Activated naive CD8-positive, alpha-beta T cell treated with anti-CD3 and anti-CD28 coated beads, Interleukin-2, amount 10 ng/mL, durations not matched to agents 7 days and 5 days (primary cell): ENCODE measurements around the gene ORMDL2. TPM values are rescaled to one million over a fixed set of nuclear protein-coding genes. Genes with fewer than 3 reads are reported as not detected.

Experiments used
- ATAC-seq: fragments of 150-1000 bp; cut with Tn5 transposase; one replicate; pipeline ENCODE4 v1.10.0; 2021; ENCODE audit warnings: low read depth, moderate library complexity
- POLR2A ChIA-PET: fragments of 350-600 bp; sonication (Branson Sonifier 250); formaldehyde crosslinking; loops from one replicate; lab custom pipeline; 2021; ENCODE audit warnings: antibody characterized with exemption; lab: Charles Lee
- DNase-seq: peaks from one replicate; pipeline ENCODE4 v3.0.0; 2021
- H3K27ac Mint-ChIP-seq: one replicate; pipeline ENCODE4 v1.8.0; 2022; ENCODE audit warnings: mild to moderate bottlenecking, mixed read lengths
- H3K27me3 Mint-ChIP-seq: one replicate; pipeline ENCODE4 v1.8.0; 2022; ENCODE audit warnings: mild to moderate bottlenecking, moderate library complexity, mixed read lengths
- H3K36me3 Mint-ChIP-seq: one replicate; pipeline ENCODE4 v1.8.0; 2021; ENCODE audit warnings: mild to moderate bottlenecking, mixed read lengths
- H3K4me1 Mint-ChIP-seq: one replicate; pipeline ENCODE4 v1.8.0; 2021; ENCODE audit warnings: mixed read lengths
- H3K4me3 Mint-ChIP-seq: one replicate; pipeline ENCODE4 v1.8.0; 2022; ENCODE audit warnings: mild to moderate bottlenecking, moderate library complexity, mixed read lengths
- H3K9me3 Mint-ChIP-seq: one replicate; pipeline ENCODE4 v1.8.0; 2021; ENCODE audit warnings: mixed read lengths
- total RNA-seq, 2 experiments: library from RNA; stranded (reverse); gene quantifications; one replicate each; pipeline ENCODE4 v1.2.3, GENCODE V29; 2021

ORMDL2 gene, protein sequence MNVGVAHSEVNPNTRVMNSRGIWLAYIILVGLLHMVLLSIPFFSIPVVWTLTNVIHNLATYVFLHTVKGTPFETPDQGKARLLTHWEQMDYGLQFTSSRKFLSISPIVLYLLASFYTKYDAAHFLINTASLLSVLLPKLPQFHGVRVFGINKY
- total RNA-seq, result 10 to 100 TPM; 43.4 to 45.4 TPM

DNA sequence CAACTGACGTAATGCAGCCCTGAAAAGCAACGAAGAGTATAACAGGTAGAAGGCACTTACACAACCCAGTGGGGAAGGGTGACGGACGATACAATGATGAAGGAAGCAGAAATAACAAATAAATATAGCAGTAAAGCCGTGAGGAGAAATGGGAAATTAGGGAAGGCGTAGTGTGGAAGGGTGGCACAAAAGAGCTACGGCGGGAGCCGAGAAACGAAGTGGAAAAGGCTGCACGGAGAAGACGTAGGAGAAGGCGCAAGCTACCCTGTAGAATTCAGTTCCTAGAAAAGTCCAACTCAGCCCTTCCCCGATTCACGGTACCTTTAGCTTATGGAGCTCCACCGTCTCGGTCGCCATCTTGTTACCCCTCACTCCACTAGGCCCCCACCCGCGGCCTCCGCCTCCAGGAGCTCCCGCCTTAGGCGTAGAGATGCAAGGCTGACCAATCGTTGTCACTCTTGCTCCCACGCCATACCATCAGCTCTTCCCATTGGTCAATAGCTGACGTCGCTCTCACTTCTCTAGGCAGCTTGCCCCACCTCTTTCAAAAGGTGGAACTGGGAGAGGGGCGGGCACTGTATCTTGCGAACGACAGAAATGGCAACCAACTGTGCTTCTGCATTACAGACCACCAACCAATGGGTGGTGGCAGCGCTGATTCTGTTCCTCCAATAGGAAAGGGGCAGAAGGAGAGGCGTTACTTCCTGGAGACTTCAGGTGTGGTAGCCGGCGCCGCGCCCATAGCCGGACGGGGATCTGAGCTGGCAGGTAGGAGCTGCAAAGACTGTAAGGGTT, at the start of gene ORMDL2, which contains the start of gene SARNP:
Gene ORMDL2 (plus strand): TSS at position 697 of the 795 bp plus-strand sequence. CDS start 959 bp downstream, outside the sequence.
Gene SARNP (minus strand): TSS at position 380 of the 795 bp plus-strand sequence. CDS start 23 bp downstream, at position 357.
- H3K36me3 Mint-ChIP-seq, result peaks cover 15% of the 10 kb centered on the region

DNA sequence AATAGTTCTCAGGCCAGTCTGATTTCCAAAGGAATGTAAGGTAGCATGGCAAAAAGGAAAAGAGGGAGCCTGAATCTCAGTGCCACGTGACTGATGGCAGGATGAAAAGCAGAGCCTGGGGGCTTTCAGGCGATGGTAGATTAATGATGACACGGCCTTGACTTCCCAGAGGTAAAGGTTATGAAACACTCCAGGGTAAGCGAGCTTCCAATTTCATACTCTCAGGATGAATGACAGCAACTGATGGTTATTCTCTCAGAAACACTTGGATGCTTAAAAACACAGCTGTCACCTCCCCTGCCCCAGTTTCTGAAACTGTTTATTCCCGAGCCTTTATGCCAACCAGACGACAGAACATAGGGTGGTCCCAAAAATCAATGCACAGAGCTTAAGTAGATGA, 46.1 kb upstream of the ORMDL2 start:
- POLR2A ChIA-PET, result no interaction called here
- H3K27me3 Mint-ChIP-seq, result no peaks in the 10 kb centered on the region
- no peak for DNase-seq

More for the DNA sequence above, at the start of gene ORMDL2, which contains the start of gene SARNP:
- POLR2A ChIA-PET, result interaction anchor here (0.7 to 3.4 kb wide), 26 partner anchors 9 to 299 kb away, joined by 3 to 62 read pairs (median 6); partner anchors contain the start of genes BLOC1S1, CD63, DGKA and DNAJC14
- DNase-seq (peak; percentile 88), ATAC-seq (peak; percentile 96)
- Mint-ChIP-seq H3K27ac (no peak within 1 kb of the TSS), H3K4me1 (peaks cover 35% of the 10 kb centered on the region), H3K9me3 (no peaks in the 10 kb centered on the region), H3K27me3 (no peaks in the 10 kb centered on the region), H3K4me3 (no peak within 1 kb of the TSS)

DNA sequence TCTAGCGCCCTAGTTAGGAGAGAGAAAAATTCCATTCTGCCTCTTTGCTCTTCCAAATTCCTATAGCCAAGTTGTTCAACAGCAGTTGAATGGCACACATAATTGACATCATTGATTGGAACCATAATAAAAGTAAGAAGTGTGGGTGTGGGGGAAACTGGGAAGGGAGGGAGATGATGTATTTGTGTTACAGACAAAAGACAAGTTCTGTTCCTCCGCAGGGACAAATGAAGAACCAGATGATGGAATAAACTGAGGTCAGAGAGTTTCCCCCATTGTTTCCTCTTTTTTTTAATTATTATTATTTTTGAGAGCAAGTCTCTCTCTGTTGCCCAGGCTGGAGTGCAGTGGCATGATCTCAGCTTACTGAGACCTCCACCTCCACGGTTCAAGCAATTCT, 40.0 kb upstream of the ORMDL2 start:
- ATAC-seq (no peak), DNase-seq (no peak)
- Mint-ChIP-seq H3K4me1 (peaks cover 12% of the 10 kb centered on the region), H3K27me3 (no peaks in the 10 kb centered on the region), H3K4me3 (no peak overlapping the region), H3K9me3 (no peaks in the 10 kb centered on the region), H3K36me3 (peaks cover 29% of the 10 kb centered on the region), H3K27ac (no peak overlapping the region)
- POLR2A ChIA-PET, result no interaction called here

More for the DNA sequence above, 46.1 kb upstream of the ORMDL2 start:
- Mint-ChIP-seq H3K27ac (no peak overlapping the region), H3K36me3 (peaks cover 15% of the 10 kb centered on the region), H3K4me3 (no peak overlapping the region), H3K4me1 (peaks cover 11% of the 10 kb centered on the region), H3K9me3 (no peaks in the 10 kb centered on the region)
- ATAC-seq, result no peak

DNA sequence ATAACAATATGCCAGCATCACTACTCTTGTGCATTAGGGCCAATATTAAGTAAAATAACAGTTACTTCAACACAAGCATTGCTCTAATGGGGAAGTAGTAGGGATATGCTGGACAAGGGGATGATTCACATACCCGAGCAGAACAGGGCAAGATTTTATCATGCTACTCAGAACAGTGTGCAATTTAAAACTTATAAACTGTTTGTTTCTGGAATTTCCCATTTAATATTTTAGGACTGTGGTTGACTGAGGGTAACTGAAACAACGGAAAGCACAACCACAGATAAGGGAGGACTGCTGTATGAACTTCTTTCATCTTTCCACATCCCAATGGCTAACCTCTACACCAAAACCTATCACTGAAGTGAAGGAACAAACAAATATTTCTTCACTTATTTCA, 37.2 kb upstream of the ORMDL2 start:
- DNase-seq (no peak), ATAC-seq (no peak)
- H3K27me3 Mint-ChIP-seq, result no peaks in the 10 kb centered on the region
- POLR2A ChIA-PET, result interaction anchor here (0.5 kb wide), 1 partner anchor 22 kb away, joined by 7 read pairs; no protein-coding TSS in a partner anchor
- H3K27ac Mint-ChIP-seq, result no peak overlapping the region
- no peaks in the 10 kb centered on the region for H3K9me3 Mint-ChIP-seq
- peaks cover 7% of the 10 kb centered on the region for H3K4me1 Mint-ChIP-seq
- H3K4me3 Mint-ChIP-seq, result no peak overlapping the region
- peaks cover 35% of the 10 kb centered on the region for H3K36me3 Mint-ChIP-seq

DNA sequence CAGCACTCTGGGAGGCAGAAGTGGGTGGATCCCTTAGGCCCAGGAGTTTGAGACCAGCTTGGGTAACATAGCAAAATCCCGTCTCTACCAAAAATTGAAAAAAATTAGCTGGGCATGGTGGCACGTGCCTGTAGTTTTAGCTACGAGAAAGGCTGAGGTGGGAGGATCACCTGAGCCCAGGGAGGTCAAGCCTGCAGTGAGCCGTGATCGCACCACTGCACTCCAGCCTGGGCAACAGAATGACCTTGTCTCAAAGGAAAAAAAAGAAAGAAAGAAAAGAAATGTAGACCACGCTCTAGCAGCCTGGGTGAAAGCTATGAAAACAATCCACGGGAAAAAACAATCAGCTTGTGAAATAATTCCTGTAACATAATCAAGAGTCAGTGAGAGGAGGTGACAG, 29.3 kb upstream of the ORMDL2 start:
- Mint-ChIP-seq H3K9me3 (no peaks in the 10 kb centered on the region), H3K4me3 (no peak overlapping the region), H3K4me1 (no peaks in the 10 kb centered on the region), H3K27ac (peak overlapping the region; percentile 47), H3K36me3 (peaks cover 26% of the 10 kb centered on the region), H3K27me3 (no peaks in the 10 kb centered on the region)
- DNase-seq (no peak), ATAC-seq (no peak)
- POLR2A ChIA-PET, result interaction anchor here (0.7 kb wide), 1 partner anchor 15 kb away, joined by 3 read pairs; no protein-coding TSS in a partner anchor

DNA sequence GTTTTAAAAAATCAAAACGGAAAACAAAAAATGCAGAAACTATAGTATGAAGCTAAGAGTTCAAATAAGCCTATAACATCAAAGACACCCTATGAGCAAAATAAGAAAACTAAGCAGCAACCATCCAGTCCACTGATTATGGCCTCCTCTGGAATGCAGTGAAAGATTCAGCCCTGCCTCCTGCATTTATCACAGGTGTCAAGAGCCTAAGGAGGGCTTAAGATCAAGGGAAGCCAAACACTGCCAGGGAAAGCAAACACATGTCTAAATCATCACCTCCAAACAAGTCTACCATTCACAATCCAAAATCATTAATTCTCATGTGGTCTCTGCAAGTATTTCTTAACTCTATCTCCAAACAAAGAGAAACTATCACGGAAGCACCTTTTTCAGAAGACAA, 28.7 kb upstream of the ORMDL2 start:
- Mint-ChIP-seq H3K27ac (no peak overlapping the region), H3K36me3 (peaks cover 22% of the 10 kb centered on the region), H3K4me3 (no peak overlapping the region)

DNA sequence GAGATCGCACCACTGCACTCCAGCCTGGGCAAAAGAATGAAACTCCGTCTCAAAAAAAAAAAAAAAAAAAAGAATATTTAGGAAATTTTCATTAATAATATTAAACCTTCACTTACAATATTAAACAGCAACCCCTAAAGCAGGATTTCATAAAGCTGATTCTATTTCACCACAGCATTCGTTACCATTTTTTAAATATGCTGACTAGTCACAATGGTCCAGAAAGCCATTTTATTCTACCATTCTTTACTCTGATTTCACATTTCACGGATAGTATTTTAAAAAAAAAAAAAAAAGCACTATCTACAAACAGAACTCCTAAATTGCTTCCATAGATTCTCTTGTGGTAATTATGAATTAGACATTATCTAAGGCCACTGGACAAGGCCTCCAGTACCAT, 27.9 kb upstream of the ORMDL2 start:
- no peaks in the 10 kb centered on the region for H3K9me3 Mint-ChIP-seq
- DNase-seq, result no peak
- no peak overlapping the region for H3K27ac Mint-ChIP-seq
- H3K4me3 Mint-ChIP-seq, result no peak overlapping the region
- POLR2A ChIA-PET, result no interaction called here
- peaks cover 24% of the 10 kb centered on the region for H3K36me3 Mint-ChIP-seq
- ATAC-seq, result no peak
- no peaks in the 10 kb centered on the region for H3K4me1 Mint-ChIP-seq
- no peaks in the 10 kb centered on the region for H3K27me3 Mint-ChIP-seq

More for the DNA sequence above, 28.7 kb upstream of the ORMDL2 start:
- POLR2A ChIA-PET, result interaction anchor here (0.7 kb wide), 1 partner anchor 14 kb away, joined by 3 read pairs; no protein-coding TSS in a partner anchor
- Mint-ChIP-seq H3K4me1 (no peaks in the 10 kb centered on the region), H3K9me3 (no peaks in the 10 kb centered on the region), H3K27me3 (no peaks in the 10 kb centered on the region)
- ATAC-seq (no peak), DNase-seq (no peak)

DNA sequence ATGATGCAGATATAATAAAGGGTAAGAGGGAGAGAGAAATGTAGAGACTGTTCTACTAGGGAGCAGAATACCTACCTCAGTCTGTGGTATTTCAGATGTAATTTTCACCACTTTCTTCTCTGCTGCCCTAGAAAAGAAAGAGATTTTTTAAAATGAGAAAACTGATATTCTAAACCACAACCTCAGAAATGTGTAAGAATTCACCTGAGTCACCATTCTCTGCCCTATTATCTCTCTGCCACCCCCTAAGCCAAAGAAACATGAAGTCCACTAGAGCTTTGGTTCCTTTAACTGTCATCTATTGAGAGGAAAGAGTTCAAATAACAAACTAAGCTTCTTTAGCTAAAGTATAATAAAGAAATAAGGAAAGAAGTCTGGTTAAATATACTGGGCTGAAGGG, 21.9 kb upstream of the ORMDL2 start:
- Mint-ChIP-seq H3K4me3 (no peak overlapping the region), H3K36me3 (peaks cover 16% of the 10 kb centered on the region), H3K27ac (no peak overlapping the region), H3K4me1 (peaks cover 6% of the 10 kb centered on the region), H3K9me3 (no peaks in the 10 kb centered on the region), H3K27me3 (no peaks in the 10 kb centered on the region)
- ATAC-seq (no peak), DNase-seq (no peak)
- POLR2A ChIA-PET, result no interaction called here

DNA sequence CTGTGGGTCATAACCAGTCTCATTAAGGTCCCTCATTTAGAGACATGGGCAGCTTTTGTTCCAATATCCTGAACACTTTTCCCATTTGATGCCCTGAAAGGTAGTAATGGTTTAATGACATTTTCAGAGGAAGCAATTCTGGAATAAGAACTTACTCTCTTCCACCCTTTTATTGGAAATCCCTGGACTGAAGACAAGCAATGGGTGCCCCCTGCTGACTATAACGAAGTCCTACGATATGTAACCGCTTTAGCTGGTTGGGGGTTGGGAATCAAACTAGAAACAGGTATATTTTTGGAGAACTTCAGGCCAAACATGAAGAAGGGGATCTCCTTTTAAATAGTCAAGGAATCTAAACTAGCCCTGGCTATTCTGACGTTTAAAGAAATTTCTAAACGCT, 20.8 kb upstream of the ORMDL2 start:
- Mint-ChIP-seq H3K36me3 (peaks cover 17% of the 10 kb centered on the region), H3K4me3 (no peak overlapping the region), H3K27ac (no peak overlapping the region), H3K27me3 (no peaks in the 10 kb centered on the region), H3K9me3 (no peaks in the 10 kb centered on the region), H3K4me1 (peaks cover 6% of the 10 kb centered on the region)
- no peak for DNase-seq
- ATAC-seq, result no peak
- POLR2A ChIA-PET, result no interaction called here

DNA sequence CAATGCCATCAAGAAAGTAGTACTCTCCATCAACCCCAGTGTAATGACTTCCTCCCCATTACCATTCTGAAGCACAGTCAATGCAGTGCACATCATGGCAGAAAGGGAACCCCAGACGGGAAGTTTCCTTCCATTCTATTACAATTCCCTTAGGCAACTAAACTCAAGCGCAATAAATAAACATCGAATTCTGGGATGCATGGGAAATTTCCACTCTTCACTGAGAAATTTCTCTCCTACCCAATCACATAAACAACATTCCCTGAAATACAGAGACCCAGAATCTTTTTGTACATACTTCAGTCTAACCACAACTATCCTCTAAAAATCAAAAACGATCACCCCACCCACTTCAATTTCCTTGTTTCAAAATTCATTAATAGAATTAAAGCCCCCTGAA, 20.3 kb upstream of the ORMDL2 start:
- Mint-ChIP-seq H3K27me3 (no peaks in the 10 kb centered on the region), H3K36me3 (peaks cover 17% of the 10 kb centered on the region)

DNA sequence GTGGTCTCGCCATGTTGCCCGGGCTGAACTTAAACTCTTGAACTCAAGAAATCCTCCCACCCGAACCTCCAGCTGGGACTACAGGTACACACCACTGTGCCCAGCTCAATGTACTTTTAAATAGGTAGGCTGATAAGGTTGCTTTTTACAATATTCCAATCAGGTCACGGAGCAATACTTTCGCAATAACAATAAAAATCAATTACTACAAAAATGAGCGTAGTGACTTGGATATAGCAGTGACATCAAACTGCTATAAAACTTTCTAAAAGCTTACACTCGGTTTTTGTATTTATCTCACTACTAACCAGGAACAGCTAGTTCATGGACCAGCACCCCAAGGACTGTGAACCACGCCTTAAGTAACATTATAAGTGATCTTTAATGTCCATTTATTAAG, 10.9 kb upstream of the ORMDL2 start:
- no peak for ATAC-seq
- Mint-ChIP-seq H3K27ac (no peak overlapping the region), H3K27me3 (no peaks in the 10 kb centered on the region), H3K36me3 (peaks cover 10% of the 10 kb centered on the region), H3K4me1 (peaks cover 12% of the 10 kb centered on the region), H3K9me3 (no peaks in the 10 kb centered on the region), H3K4me3 (no peak overlapping the region)
- POLR2A ChIA-PET, result interaction anchor here (0.6 to 4.2 kb wide), 4 partner anchors 11 to 142 kb away, joined by 4 to 11 read pairs (median 4); partner anchors contain the start of genes ORMDL2 and SARNP
- DNase-seq, result no peak

More for the DNA sequence above, 20.3 kb upstream of the ORMDL2 start:
- DNase-seq (no peak), ATAC-seq (no peak)
- Mint-ChIP-seq H3K4me3 (no peak overlapping the region), H3K4me1 (peaks cover 6% of the 10 kb centered on the region), H3K27ac (no peak overlapping the region), H3K9me3 (no peaks in the 10 kb centered on the region)
- POLR2A ChIA-PET, result no interaction called here

DNA sequence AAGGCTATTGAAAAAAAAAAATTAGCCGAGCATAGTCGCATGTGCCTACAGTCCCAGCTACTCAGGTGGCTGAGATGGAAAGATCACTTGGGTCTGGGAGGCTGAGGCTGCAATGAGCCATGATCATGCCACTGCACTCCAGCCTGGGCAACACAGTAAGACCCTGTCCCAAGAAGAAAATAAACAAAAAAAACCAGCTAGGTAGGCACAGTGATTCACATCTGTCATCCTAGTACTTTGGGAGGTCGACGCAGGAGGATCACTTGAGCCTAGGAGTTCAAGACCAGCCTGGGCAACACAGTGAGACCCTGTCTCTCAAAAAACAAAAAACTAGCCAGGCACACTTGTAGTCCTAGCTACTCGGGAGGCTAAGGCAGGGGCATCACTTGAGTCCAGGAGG, 8.6 kb upstream of the ORMDL2 start:
- no peaks in the 10 kb centered on the region for H3K27me3 Mint-ChIP-seq
- H3K4me1 Mint-ChIP-seq, result peaks cover 26% of the 10 kb centered on the region
- DNase-seq (no peak), ATAC-seq (no peak)
- POLR2A ChIA-PET, result no interaction called here
- peaks cover 16% of the 10 kb centered on the region for H3K36me3 Mint-ChIP-seq
- peak overlapping the region; percentile 51 for H3K27ac Mint-ChIP-seq
- H3K9me3 Mint-ChIP-seq, result no peaks in the 10 kb centered on the region
- no peak overlapping the region for H3K4me3 Mint-ChIP-seq

DNA sequence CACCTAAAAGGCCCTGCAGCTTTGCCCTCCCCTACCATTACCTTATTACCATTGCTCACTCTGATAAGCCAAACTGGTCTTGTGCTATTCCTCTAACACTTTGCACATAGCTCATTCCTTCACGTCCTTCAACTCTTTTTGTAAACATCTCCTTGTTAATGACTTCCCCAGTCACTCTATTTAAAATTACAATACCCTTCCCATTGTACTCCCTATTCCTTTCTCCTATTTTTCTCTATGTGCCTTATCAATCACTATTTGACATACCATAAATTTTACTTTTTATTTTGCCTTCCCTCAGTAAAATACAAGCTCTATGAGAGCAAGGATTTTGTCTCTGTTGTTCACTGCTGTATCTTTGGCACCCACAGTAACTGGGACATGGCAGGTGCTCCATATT, 5.8 kb upstream of the ORMDL2 start:
- DNase-seq (no peak), ATAC-seq (no peak)
- Mint-ChIP-seq H3K4me1 (peaks cover 34% of the 10 kb centered on the region), H3K9me3 (no peaks in the 10 kb centered on the region), H3K27ac (peak overlapping the region; percentile 22), H3K27me3 (no peaks in the 10 kb centered on the region), H3K4me3 (no peak overlapping the region), H3K36me3 (peaks cover 19% of the 10 kb centered on the region)
- POLR2A ChIA-PET, result interaction anchor here (1.1 kb wide), 1 partner anchor 19 kb away, joined by 3 read pairs; no protein-coding TSS in a partner anchor
